Measurements from ENCODE around the gene GDPGP1. TPM values are rescaled to one million over a fixed set of nuclear protein-coding genes. Genes with fewer than 3 reads are reported as not detected.
A peak's percentile ranks its signal among the peaks of the same experiment; 100 is the strongest.

The GDPGP1 gene
- total and polyA plus RNA-seq, 2 experiments from 2014 or later, result 0.61 to 3.8 TPM

- Histone ChIP-seq H3K36me3 (ENCODE audit: insufficient read depth) (peaks cover 14% of the 10 kb centered on the region; the same call in 1 of the 2 replicates), H3K27ac (ENCODE audit: low read depth) (peak overlapping the region; percentile 96), H2AFZ (peak overlapping the region; percentile 93), H3K79me2 (replicated peaks; ENCODE audit: insufficient read depth) (peaks cover 56% of the 10 kb centered on the region), H4K20me1 (replicated peaks; ENCODE audit: insufficient read depth) (peaks cover 32% of the 10 kb centered on the region), H3K4me3 (peak overlapping the region; percentile 76), H3K27me3 (ENCODE audit: insufficient read depth) (no peaks in the 10 kb centered on the region), H3F3A (replicated peaks; ENCODE audit: low read depth) (peaks cover 13% of the 10 kb centered on the region; the same call in 1 of the 2 replicates), H3K4me1 (ENCODE audit: insufficient read depth) (peaks cover 20% of the 10 kb centered on the region), H3K9me2 (ENCODE audit: insufficient read depth) (no peaks in the 10 kb centered on the region), H3K4me2 (peak overlapping the region; percentile 89)
- no peak for TF ChIP-seq ETS1 (IDR thresholded peaks at IDR 0.05)
- no peak for TF ChIP-seq EZH2phosphoT487 (IDR thresholded peaks at IDR 0.05; ENCODE audit: unreplicated experiment)
- TF ChIP-seq ZNF114 (CRISPR knock-in tag; IDR thresholded peaks at IDR 0.05), result no peak
- no peak for TF ChIP-seq ZNF331 (CRISPR knock-in tag; IDR thresholded peaks at IDR 0.05; ENCODE audit: low read depth)
- TF ChIP-seq STAT1 (IDR thresholded peaks at IDR 0.05; ENCODE audit: unreplicated experiment), result no peak
- TF ChIP-seq, protein P1, sequence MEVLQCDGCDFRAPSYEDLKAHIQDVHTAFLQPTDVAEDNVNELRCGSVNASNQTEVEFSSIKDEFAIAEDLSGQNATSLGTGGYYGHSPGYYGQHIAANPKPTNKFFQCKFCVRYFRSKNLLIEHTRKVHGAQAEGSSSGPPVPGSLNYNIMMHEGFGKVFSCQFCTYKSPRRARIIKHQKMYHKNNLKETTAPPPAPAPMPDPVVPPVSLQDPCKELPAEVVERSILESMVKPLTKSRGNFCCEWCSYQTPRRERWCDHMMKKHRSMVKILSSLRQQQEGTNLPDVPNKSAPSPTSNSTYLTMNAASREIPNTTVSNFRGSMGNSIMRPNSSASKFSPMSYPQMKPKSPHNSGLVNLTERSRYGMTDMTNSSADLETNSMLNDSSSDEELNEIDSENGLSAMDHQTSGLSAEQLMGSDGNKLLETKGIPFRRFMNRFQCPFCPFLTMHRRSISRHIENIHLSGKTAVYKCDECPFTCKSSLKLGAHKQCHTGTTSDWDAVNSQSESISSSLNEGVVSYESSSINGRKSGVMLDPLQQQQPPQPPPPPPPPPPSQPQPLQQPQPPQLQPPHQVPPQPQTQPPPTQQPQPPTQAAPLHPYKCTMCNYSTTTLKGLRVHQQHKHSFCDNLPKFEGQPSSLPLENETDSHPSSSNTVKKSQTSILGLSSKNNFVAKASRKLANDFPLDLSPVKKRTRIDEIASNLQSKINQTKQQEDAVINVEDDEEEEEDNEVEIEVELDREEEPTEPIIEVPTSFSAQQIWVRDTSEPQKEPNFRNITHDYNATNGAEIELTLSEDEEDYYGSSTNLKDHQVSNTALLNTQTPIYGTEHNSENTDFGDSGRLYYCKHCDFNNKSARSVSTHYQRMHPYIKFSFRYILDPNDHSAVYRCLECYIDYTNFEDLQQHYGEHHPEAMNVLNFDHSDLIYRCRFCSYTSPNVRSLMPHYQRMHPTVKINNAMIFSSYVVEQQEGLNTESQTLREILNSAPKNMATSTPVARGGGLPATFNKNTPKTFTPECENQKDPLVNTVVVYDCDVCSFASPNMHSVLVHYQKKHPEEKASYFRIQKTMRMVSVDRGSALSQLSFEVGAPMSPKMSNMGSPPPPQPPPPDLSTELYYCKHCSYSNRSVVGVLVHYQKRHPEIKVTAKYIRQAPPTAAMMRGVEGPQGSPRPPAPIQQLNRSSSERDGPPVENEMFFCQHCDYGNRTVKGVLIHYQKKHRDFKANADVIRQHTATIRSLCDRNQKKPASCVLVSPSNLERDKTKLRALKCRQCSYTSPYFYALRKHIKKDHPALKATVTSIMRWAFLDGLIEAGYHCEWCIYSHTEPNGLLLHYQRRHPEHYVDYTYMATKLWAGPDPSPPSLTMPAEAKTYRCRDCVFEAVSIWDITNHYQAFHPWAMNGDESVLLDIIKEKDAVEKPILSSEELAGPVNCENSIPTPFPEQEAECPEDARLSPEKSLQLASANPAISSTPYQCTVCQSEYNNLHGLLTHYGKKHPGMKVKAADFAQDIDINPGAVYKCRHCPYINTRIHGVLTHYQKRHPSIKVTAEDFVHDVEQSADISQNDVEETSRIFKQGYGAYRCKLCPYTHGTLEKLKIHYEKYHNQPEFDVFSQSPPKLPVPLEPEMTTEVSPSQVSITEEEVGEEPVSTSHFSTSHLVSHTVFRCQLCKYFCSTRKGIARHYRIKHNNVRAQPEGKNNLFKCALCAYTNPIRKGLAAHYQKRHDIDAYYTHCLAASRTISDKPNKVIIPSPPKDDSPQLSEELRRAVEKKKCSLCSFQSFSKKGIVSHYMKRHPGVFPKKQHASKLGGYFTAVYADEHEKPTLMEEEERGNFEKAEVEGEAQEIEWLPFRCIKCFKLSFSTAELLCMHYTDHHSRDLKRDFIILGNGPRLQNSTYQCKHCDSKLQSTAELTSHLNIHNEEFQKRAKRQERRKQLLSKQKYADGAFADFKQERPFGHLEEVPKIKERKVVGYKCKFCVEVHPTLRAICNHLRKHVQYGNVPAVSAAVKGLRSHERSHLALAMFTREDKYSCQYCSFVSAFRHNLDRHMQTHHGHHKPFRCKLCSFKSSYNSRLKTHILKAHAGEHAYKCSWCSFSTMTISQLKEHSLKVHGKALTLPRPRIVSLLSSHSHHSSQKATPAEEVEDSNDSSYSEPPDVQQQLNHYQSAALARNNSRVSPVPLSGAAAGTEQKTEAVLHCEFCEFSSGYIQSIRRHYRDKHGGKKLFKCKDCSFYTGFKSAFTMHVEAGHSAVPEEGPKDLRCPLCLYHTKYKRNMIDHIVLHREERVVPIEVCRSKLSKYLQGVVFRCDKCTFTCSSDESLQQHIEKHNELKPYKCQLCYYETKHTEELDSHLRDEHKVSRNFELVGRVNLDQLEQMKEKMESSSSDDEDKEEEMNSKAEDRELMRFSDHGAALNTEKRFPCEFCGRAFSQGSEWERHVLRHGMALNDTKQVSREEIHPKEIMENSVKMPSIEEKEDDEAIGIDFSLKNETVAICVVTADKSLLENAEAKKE (CRISPR knock-in tag; IDR thresholded peaks at IDR 0.05), result no peak
- TF ChIP-seq CREB1 (CRISPR knock-in tag; IDR thresholded peaks at IDR 0.05; ENCODE audit: low read depth), result no peak
- DNase-seq (ENCODE audit: low spot score) (peak; percentile 70), ATAC-seq (peak; percentile 58)
- H3K27me3 Mint-ChIP-seq (ENCODE audit: insufficient read depth, low read depth, poor library complexity), result peaks cover 14% of the 10 kb centered on the region
- H3K9me3 Mint-ChIP-seq, result no peaks in the 10 kb centered on the region
- peaks cover 28% of the 10 kb centered on the region for H3K4me1 Mint-ChIP-seq
- peaks cover 45% of the 10 kb centered on the region for H3K36me3 Mint-ChIP-seq (ENCODE audit: low read depth)
- H3K4me3 Mint-ChIP-seq, result peak overlapping the region; percentile 98
- peak overlapping the region; percentile 99 for H3K27ac Mint-ChIP-seq
Measured at GRCh38 chr15:90266061-90266431, 32.0 kb downstream of the GDPGP1 start.
